CD4-positive, CD25-positive, alpha-beta regulatory T cell (primary cell): ENCODE data around the gene CES2. TPM values are rescaled to one million over a fixed set of nuclear protein-coding genes. Genes with fewer than 3 reads are reported as not detected.

Experiments used
- ATAC-seq, 2 donors: fragments of 150-1000 bp; cut with Tn5 transposase; one replicate each; pipeline ENCODE4 v1.10.0; 2021; ENCODE audit warnings: low read depth in 2 of 2, moderate number of reproducible peaks in 2 of 2, moderate library complexity in 1 of 2
- DNase-seq, 3 donors: peaks; one replicate each; pipeline versions ENCODE4 v3.0.0 to v3.0.0-alpha.2; 2012 to 2022; ENCODE audit warnings: mixed read lengths in 1 of 3
- H3K27ac ChIP-seq: one replicate; pipeline ENCODE4 v1.7.0; 2013; ENCODE audit warnings: mild to moderate bottlenecking, low read length; ENCODE audit not compliant: insufficient read depth, poor library complexity, severe bottlenecking
- H3K27me3 ChIP-seq: one replicate; pipeline ENCODE4 v1.7.0; 2013; ENCODE audit warnings: low read length; ENCODE audit not compliant: control insufficient read depth, insufficient read depth
- H3K36me3 ChIP-seq: one replicate; pipeline ENCODE4 v1.7.0; 2013; ENCODE audit warnings: mild to moderate bottlenecking, low read length, moderate library complexity; ENCODE audit not compliant: control insufficient read depth, insufficient read depth
- H3K4me1 ChIP-seq: 2 replicates; pipeline ENCODE4 v1.7.0; 2013; ENCODE audit warnings: mild to moderate bottlenecking, low read length; ENCODE audit not compliant: insufficient read depth, control insufficient read depth, poor library complexity, severe bottlenecking
- H3K4me3 ChIP-seq: one replicate; pipeline ENCODE4 v1.7.0; 2013; ENCODE audit warnings: low read depth, mild to moderate bottlenecking, low read length, moderate library complexity
- H3K9me3 ChIP-seq, 2 experiments: 1 replicate in 1 of 2; 2 replicates in 1 of 2; pipeline ENCODE4 v1.7.0; 2013; ENCODE audit warnings: low read length in 2 of 2, mild to moderate bottlenecking in 1 of 2, moderate library complexity in 1 of 2; ENCODE audit not compliant: control insufficient read depth in 2 of 2
- H3K27ac Mint-ChIP-seq, 3 donors: one replicate each; pipeline ENCODE4 v1.8.0; 2020 to 2022; ENCODE audit warnings: mild to moderate bottlenecking in 3 of 3, mixed read lengths in 3 of 3, moderate library complexity in 2 of 3
- H3K27me3 Mint-ChIP-seq: one replicate; pipeline ENCODE4 v1.8.0; 2022; ENCODE audit warnings: mild to moderate bottlenecking, mixed read lengths
- H3K36me3 Mint-ChIP-seq: one replicate; pipeline ENCODE4 v1.8.0; 2020; ENCODE audit warnings: mixed read lengths
- H3K4me1 Mint-ChIP-seq, 4 donors: one replicate each; pipeline ENCODE4 v1.8.0; 2020 to 2022; ENCODE audit warnings: mixed read lengths in 4 of 4, mild to moderate bottlenecking in 1 of 4
- H3K4me3 Mint-ChIP-seq, 4 donors: one replicate each; pipeline ENCODE4 v1.8.0; 2020 to 2022; ENCODE audit warnings: mild to moderate bottlenecking in 4 of 4, mixed read lengths in 4 of 4, moderate library complexity in 3 of 4
- H3K9me3 Mint-ChIP-seq, 7 donors: one replicate each; pipeline ENCODE4 v1.8.0; 2020 to 2022; ENCODE audit warnings: mixed read lengths in 7 of 7, mild to moderate bottlenecking in 3 of 7, moderate library complexity in 2 of 7
- polyA plus RNA-seq, 4 donors: library from polyadenylated mRNA; unstranded; fragments of 300-500 nt; fragmentation: Illumina TruSeq; gene quantifications; one replicate each; pipeline ENCODE4 v1.2.3, GENCODE V29; 2021
- total RNA-seq: library from RNA; stranded (reverse); gene quantifications from one replicate; pipeline ENCODE4 v1.2.3, GENCODE V29; 2022

The CES2 gene
- total and polyA plus RNA-seq, 5 donors from 2014 or later, result 19.3 to 35.4 (median 19.9) TPM

GRCh38 chr16:66904428-66904845 is 30.9 kb upstream of the CES2 start:
- no peaks in the 10 kb centered on the region for H3K4me1 ChIP-seq
- Mint-ChIP-seq H3K4me3 (no peak overlapping the region), H3K27me3 (peaks cover 6% of the 10 kb centered on the region), H3K9me3 (no peaks in the 10 kb centered on the region), H3K36me3 (no peaks in the 10 kb centered on the region), H3K4me1 (peaks cover 0 to 11% (median 3%) of the 10 kb centered on the region in 4 donors), H3K27ac (peak overlapping the region in 1 of 3 donors; percentile 26)
- no peaks in the 10 kb centered on the region for H3K9me3 ChIP-seq
- DNase-seq (no peak), ATAC-seq (no peak)
- H3K27me3 ChIP-seq, result no peaks in the 10 kb centered on the region
- H3K27ac ChIP-seq, result no peak overlapping the region
- H3K4me3 ChIP-seq, result no peak overlapping the region
- H3K36me3 ChIP-seq, result no peaks in the 10 kb centered on the region

GRCh38 chr16:66904846-66905632 is 30.3 kb upstream of the CES2 start:
- Histone ChIP-seq H3K9me3 (no peaks in the 10 kb centered on the region), H3K36me3 (no peaks in the 10 kb centered on the region), H3K4me3 (no peak overlapping the region), H3K27me3 (no peaks in the 10 kb centered on the region), H3K27ac (no peak overlapping the region), H3K4me1 (no peaks in the 10 kb centered on the region)
- H3K27me3 Mint-ChIP-seq, result peaks cover 6% of the 10 kb centered on the region
- no peak overlapping the region for H3K4me3 Mint-ChIP-seq
- no peak for DNase-seq
- H3K9me3 Mint-ChIP-seq, result no peaks in the 10 kb centered on the region
- no peak for ATAC-seq
- H3K36me3 Mint-ChIP-seq, result no peaks in the 10 kb centered on the region
- peak overlapping the region in 1 of 3 donors; percentile 26 for H3K27ac Mint-ChIP-seq
- H3K4me1 Mint-ChIP-seq, result peaks cover 0 to 11% (median 3%) of the 10 kb centered on the region in 4 donors

GRCh38 chr16:66905633-66906539 is 29.4 kb upstream of the CES2 start:
- H3K4me3 Mint-ChIP-seq, result peak overlapping the region in 1 of 4 donors; percentile 24
- no peaks in the 10 kb centered on the region for H3K27me3 ChIP-seq
- peaks cover 0 to 11% (median 3%) of the 10 kb centered on the region in 4 donors for H3K4me1 Mint-ChIP-seq
- peak in 2 of 3 donors; percentile 27 to 80 for DNase-seq
- H3K36me3 Mint-ChIP-seq, result no peaks in the 10 kb centered on the region
- ATAC-seq, result peak in 1 of 2 donors; percentile 17
- H3K9me3 ChIP-seq, result no peaks in the 10 kb centered on the region
- H3K27ac Mint-ChIP-seq, result peak overlapping the region in 1 of 3 donors; percentile 78
- H3K4me3 ChIP-seq, result no peak overlapping the region
- no peaks in the 10 kb centered on the region for H3K9me3 Mint-ChIP-seq
- H3K4me1 ChIP-seq, result no peaks in the 10 kb centered on the region
- H3K27me3 Mint-ChIP-seq, result peaks cover 6% of the 10 kb centered on the region
- no peak overlapping the region for H3K27ac ChIP-seq
- no peaks in the 10 kb centered on the region for H3K36me3 ChIP-seq

- no peaks in the 10 kb centered on the region for H3K9me3 Mint-ChIP-seq
- Histone ChIP-seq H3K4me1 (no peaks in the 10 kb centered on the region), H3K4me3 (no peak overlapping the region), H3K9me3 (no peaks in the 10 kb centered on the region), H3K36me3 (no peaks in the 10 kb centered on the region), H3K27ac (no peak overlapping the region), H3K27me3 (no peaks in the 10 kb centered on the region)
- peak overlapping the region in 1 of 3 donors; percentile 58 for H3K27ac Mint-ChIP-seq
- peaks cover 6% of the 10 kb centered on the region for H3K27me3 Mint-ChIP-seq
- DNase-seq (no peak), ATAC-seq (no peak)
- no peak overlapping the region for H3K4me3 Mint-ChIP-seq
- peaks cover 0 to 11% (median 3%) of the 10 kb centered on the region in 4 donors for H3K4me1 Mint-ChIP-seq
- H3K36me3 Mint-ChIP-seq, result no peaks in the 10 kb centered on the region
Observed at GRCh38 chr16:66906916-66907836, 28.1 kb upstream of the CES2 start.

- Histone ChIP-seq H3K36me3 (no peaks in the 10 kb centered on the region), H3K9me3 (no peaks in the 10 kb centered on the region), H3K27ac (no peak overlapping the region), H3K27me3 (no peaks in the 10 kb centered on the region), H3K4me3 (no peak overlapping the region), H3K4me1 (no peaks in the 10 kb centered on the region)
- DNase-seq (no peak), ATAC-seq (no peak)
- H3K36me3 Mint-ChIP-seq, result no peaks in the 10 kb centered on the region
- peaks cover 0 to 11% (median 3%) of the 10 kb centered on the region in 4 donors for H3K4me1 Mint-ChIP-seq
- peak overlapping the region in 2 of 3 donors; percentile 32 to 55 for H3K27ac Mint-ChIP-seq
- H3K27me3 Mint-ChIP-seq, result peaks cover 6% of the 10 kb centered on the region
- H3K4me3 Mint-ChIP-seq, result no peak overlapping the region
- H3K9me3 Mint-ChIP-seq, result no peaks in the 10 kb centered on the region
Observed at GRCh38 chr16:66908116-66908515, 27.2 kb upstream of the CES2 start.

GRCh38 chr16:66908762-66909559 is 26.4 kb upstream of the CES2 start:
- H3K9me3 ChIP-seq, result no peaks in the 10 kb centered on the region
- Mint-ChIP-seq H3K4me1 (peaks cover 0 to 11% (median 3%) of the 10 kb centered on the region in 4 donors), H3K27ac (peak overlapping the region in 2 of 3 donors; percentile 11 to 32), H3K9me3 (no peaks in the 10 kb centered on the region), H3K36me3 (no peaks in the 10 kb centered on the region), H3K4me3 (no peak overlapping the region), H3K27me3 (peaks cover 6% of the 10 kb centered on the region)
- H3K4me3 ChIP-seq, result no peak overlapping the region
- no peaks in the 10 kb centered on the region for H3K4me1 ChIP-seq
- H3K27me3 ChIP-seq, result no peaks in the 10 kb centered on the region
- ATAC-seq, result no peak
- DNase-seq, result no peak
- H3K27ac ChIP-seq, result no peak overlapping the region
- no peaks in the 10 kb centered on the region for H3K36me3 ChIP-seq
